ENCODE results near the gene RAD51C.
"Not testable (repeated sequence)": the region's sequence is repeated elsewhere in the genome, so short reads cannot be mapped to it uniquely, and the experiment has no call there.

The RAD51C gene

GRCh38 chr17:58741121-58741625, 48.8 kb downstream of the RAD51C start:
- DNase-seq (ENCODE audit: low spot score): no peak

GRCh38 chr17:58747674-58748073, 55.3 kb downstream of the RAD51C start:
- DNase-seq (ENCODE audit: low spot score): no peak

GRCh38 chr17:58749627-58750026, 57.2 kb downstream of the RAD51C start:
- DNase-seq (ENCODE audit: low spot score): not testable (repeated sequence)

GRCh38 chr17:58753026-58753425, 60.6 kb downstream of the RAD51C start:
- DNase-seq (ENCODE audit: low spot score): no peak

- DNase-seq (ENCODE audit: low spot score): no peak
These were observed 62.8 kb downstream of the RAD51C start for GRCh38 chr17:58755269-58755576.

GRCh38 chr17:58755577-58756245, 63.3 kb downstream of the RAD51C start, which contains the start of gene PPM1E:
Gene PPM1E, plus strand, starts transcription at chr17:58755854.
- DNase-seq (ENCODE audit: low spot score): peak; percentile 85

- peak; percentile 26 for DNase-seq (ENCODE audit: low spot score)
These were observed 64.1 kb downstream of the RAD51C start for GRCh38 chr17:58756246-58757161.

- DNase-seq (ENCODE audit: low spot score): no peak
These were observed 64.8 kb downstream of the RAD51C start for GRCh38 chr17:58757162-58757613.

- no peak for DNase-seq (ENCODE audit: low spot score)
These were observed 66.5 kb downstream of the RAD51C start for GRCh38 chr17:58758890-58759289.

GRCh38 chr17:58759522-58759921, 67.1 kb downstream of the RAD51C start:
- no peak for DNase-seq (ENCODE audit: low spot score)

- no peak for DNase-seq (ENCODE audit: low spot score)
These were observed 67.8 kb downstream of the RAD51C start for GRCh38 chr17:58760248-58760647.

GRCh38 chr17:58763263-58763662, 70.9 kb downstream of the RAD51C start:
- no peak for DNase-seq (ENCODE audit: low spot score)

GRCh38 chr17:58764373-58764772, 72.0 kb downstream of the RAD51C start:
- no peak for DNase-seq (ENCODE audit: low spot score)

GRCh38 chr17:58778482-58778881, 86.1 kb downstream of the RAD51C start:
- not testable (repeated sequence) for DNase-seq (ENCODE audit: low spot score)

- DNase-seq (ENCODE audit: low spot score): no peak
These were observed 87.0 kb downstream of the RAD51C start for GRCh38 chr17:58779446-58779845.

GRCh38 chr17:58783380-58783779, 91.0 kb downstream of the RAD51C start:
- DNase-seq (ENCODE audit: low spot score): no peak

GRCh38 chr17:58785097-58785496, 92.7 kb downstream of the RAD51C start:
- DNase-seq (ENCODE audit: low spot score): no peak
